ENCODE data around the gene NBEAL2.
"Not testable (repeated sequence)": the region's sequence is repeated elsewhere in the genome, so short reads cannot be mapped to it uniquely, and the experiment has no call there.

Gene NBEAL2

GRCh38 chr3:46962990-46963389 lies 16.5 kb upstream of the NBEAL2 start:
- no peak overlapping the region for H3K4me3 ChIP-seq (replicated peaks in 1 of 2; ENCODE audit: low read depth in 2 of 2, low read length in 2 of 2)
- TF ChIP-seq, protein P1, sequence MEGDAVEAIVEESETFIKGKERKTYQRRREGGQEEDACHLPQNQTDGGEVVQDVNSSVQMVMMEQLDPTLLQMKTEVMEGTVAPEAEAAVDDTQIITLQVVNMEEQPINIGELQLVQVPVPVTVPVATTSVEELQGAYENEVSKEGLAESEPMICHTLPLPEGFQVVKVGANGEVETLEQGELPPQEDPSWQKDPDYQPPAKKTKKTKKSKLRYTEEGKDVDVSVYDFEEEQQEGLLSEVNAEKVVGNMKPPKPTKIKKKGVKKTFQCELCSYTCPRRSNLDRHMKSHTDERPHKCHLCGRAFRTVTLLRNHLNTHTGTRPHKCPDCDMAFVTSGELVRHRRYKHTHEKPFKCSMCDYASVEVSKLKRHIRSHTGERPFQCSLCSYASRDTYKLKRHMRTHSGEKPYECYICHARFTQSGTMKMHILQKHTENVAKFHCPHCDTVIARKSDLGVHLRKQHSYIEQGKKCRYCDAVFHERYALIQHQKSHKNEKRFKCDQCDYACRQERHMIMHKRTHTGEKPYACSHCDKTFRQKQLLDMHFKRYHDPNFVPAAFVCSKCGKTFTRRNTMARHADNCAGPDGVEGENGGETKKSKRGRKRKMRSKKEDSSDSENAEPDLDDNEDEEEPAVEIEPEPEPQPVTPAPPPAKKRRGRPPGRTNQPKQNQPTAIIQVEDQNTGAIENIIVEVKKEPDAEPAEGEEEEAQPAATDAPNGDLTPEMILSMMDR (IDR thresholded peaks at IDR 0.05; ENCODE audit: low read depth, low read length) = no peak
- no peak for DNase-seq (ENCODE audit: low read depth in 2 of 2)

- not testable (repeated sequence) for H3K4me3 ChIP-seq (replicated peaks in 1 of 2; ENCODE audit: low read depth in 2 of 2, low read length in 2 of 2); DNase-seq (ENCODE audit: low read depth in 2 of 2)
Measured at GRCh38 chr3:46964038-46964590, 15.4 kb upstream of the NBEAL2 start.

- TF ChIP-seq, protein P1 (IDR thresholded peaks at IDR 0.05; ENCODE audit: low read depth, low read length) = no peak
- no peak overlapping the region for H3K4me3 ChIP-seq (replicated peaks in 1 of 2; ENCODE audit: low read depth in 2 of 2, low read length in 2 of 2)
Measured at GRCh38 chr3:46965151-46965550, 14.3 kb upstream of the NBEAL2 start.

DNA sequence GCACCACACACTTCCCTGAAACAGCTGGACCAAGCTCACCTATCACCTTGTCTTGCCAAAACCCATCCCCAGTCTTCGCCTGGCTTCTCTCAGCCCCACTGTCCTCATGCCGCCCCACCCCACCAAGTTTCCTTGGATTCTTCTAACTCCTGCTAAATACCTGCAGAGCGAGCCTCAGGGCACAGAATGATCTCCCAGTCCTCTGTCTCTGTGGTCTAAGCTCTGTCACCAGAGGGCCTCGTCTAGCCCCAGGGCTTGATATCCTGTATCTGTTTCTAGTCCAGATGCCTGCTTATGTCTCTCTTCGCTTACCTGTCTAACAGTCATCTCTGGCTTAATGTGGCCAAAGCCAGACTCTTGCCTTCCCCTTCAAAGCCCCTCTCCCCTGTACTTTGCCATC lies 12.7 kb upstream of the NBEAL2 start:
- TF ChIP-seq, protein P1 (IDR thresholded peaks at IDR 0.05; ENCODE audit: low read depth, low read length) = no peak
- no peak for DNase-seq (ENCODE audit: low read depth in 2 of 2)

More at GRCh38 chr3:46965151-46965550, 14.3 kb upstream of the NBEAL2 start:
- DNase-seq (ENCODE audit: low read depth in 2 of 2) = peak in 1 of 2 donors; percentile 24

GRCh38 chr3:46968783-46969428 lies 10.6 kb upstream of the NBEAL2 start:
- H3K4me3 ChIP-seq (replicated peaks in 1 of 2; ENCODE audit: low read depth in 2 of 2, low read length in 2 of 2) = no peak overlapping the region
- TF ChIP-seq, protein P1 (IDR thresholded peaks at IDR 0.05; ENCODE audit: low read depth, low read length) = no peak
- no peak for DNase-seq (ENCODE audit: low read depth in 2 of 2)

More for the DNA sequence above, 12.7 kb upstream of the NBEAL2 start:
- no peak overlapping the region for H3K4me3 ChIP-seq (replicated peaks in 1 of 2; ENCODE audit: low read depth in 2 of 2, low read length in 2 of 2)

DNA sequence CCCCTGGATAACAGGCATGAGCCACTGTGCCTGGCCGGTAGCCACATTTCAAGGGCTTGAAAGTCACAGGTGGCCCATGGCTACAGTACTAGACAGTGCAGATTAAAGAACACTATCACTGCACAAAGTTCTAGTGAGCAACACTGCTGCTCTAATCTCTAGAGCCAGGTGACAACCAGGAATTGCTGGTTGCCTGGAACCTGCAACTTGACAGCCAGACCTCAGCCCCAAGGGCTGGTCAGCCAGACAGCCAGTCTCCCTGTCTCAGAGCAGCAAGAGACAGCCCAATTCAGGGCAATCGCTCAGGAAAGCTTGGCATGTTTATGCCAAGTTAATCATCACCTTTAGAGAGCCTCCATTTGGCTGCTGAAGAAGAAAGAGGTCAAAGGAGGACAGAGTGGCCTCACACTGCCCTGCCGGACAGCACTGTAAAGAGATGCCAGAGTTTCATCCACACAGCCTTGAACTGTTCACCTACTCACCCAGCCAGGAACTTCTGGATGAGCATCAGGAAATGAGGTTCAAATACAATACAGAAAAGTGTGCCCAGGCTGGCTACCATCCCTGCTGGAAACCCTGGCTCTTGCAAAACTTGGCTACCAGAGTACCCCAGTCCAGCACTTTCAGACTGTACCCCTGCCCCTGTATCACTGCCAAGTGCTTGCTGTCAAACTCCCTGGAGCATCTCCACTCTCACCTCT lies 8.9 kb upstream of the NBEAL2 start:
- TF ChIP-seq, protein P1 (IDR thresholded peaks at IDR 0.05; ENCODE audit: low read depth, low read length) = no peak
- no peak overlapping the region for H3K4me3 ChIP-seq (replicated peaks in 1 of 2; ENCODE audit: low read depth in 2 of 2, low read length in 2 of 2)
- DNase-seq (ENCODE audit: low read depth in 2 of 2) = peak in 1 of 2 donors; percentile 62

- H3K4me3 ChIP-seq (replicated peaks in 1 of 2; ENCODE audit: low read depth in 2 of 2, low read length in 2 of 2) = no peak overlapping the region
- TF ChIP-seq, protein P1 (IDR thresholded peaks at IDR 0.05; ENCODE audit: low read depth, low read length) = no peak
Measured at GRCh38 chr3:46971151-46971550, 8.3 kb upstream of the NBEAL2 start.

More at GRCh38 chr3:46971151-46971550, 8.3 kb upstream of the NBEAL2 start:
- DNase-seq (ENCODE audit: low read depth in 2 of 2) = no peak

Measured in cardiac fibroblast (primary cell).